ENCODE measurements around the gene ITM2C.

DNA sequence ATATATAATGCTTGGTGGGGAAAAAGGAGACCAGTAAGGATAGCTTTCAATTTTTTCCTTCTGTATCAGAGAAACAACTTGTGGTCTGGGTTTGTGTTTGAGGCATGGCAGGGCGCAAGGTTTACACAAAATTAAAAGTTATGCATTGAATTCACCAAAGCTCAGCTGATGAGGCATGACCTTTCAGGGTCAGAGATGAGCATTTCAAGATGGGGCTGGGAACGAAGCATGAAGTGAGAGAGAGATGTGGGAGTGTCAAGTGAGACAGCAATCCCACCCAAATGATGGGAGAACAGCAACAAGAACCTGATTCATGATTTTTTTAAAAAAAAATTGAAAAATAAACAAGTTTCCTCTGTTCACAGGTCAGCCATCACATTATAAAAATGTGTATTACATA, 55.4 kb downstream of the ITM2C start:
- no peak for TF ChIP-seq CTCF (IDR thresholded peaks at IDR 0.05)
- TF ChIP-seq POLR2A (IDR thresholded peaks at IDR 0.05) = no peak

Measured in uterus (tissue), 2 donors.